Endometrium (tissue), 2 donors: ENCODE results near the gene BNC2.
"Not testable (repeated sequence)": the region's sequence is repeated elsewhere in the genome, so short reads cannot be mapped to it uniquely, and the experiment has no call there.

Experiments
- FAIRE-seq: peaks from 2 replicates; lab custom pipeline; 2012; peaks lifted over from hg19 to GRCh38; lab: Jason Lieb, UNC
- donor health status: control.
- donor health status: control.

Gene BNC2

DNA sequence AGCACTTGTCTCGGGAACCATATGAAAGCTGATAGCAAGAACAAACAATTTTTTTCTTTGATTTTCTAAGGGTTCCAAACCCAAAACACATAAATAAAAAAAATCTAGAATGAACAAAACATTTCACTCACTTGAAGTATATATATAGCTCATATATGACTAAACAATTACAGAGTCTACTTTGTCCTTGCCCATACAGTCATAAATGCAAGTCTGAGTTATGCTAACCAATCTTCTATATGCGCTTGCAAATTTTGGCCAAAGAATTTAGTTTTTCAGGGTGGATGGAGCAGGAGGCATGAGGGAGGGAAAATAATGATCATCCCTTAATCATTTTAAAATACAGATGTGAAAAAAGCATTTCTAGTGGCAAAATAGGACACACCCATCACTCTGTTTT lies 370.1 kb downstream of the BNC2 start:
- FAIRE-seq: no peak

DNA sequence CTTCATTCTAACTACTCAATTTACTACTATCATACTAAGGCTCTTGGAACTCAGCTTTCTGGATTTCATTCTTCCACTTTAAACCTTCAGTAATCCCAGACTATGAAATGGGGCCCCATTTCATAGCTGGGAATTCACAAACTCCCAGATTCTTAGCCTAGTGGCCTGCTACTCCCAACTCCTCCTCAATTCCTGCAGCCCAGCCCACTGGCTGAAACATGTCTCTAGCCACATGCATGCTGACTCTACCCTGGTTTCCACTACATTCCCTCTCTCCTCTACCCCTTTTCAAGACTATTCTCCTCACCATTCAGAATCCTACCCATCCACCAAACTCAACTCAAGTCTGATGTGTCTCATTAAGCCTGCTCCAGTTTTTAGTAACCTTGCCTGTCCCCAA lies 370.6 kb downstream of the BNC2 start:
- FAIRE-seq: no peak

DNA sequence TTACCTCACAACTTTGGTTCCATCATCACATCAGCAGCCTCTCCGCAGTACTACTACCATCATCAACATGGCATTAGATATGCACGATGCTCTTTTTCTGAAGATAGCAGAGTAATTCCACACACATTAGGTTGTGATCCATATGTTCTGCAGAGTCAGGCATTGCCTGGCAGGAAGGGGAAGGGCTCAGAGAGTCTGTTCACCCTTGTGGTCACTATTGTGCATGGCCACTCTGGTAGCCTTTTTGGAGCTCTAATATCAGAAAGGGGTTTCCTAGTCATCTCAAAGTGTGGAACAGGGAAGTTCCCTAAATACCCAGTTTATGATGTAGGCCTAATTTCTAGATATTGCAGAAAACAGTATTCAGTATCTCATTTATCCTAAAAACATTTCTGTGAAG lies 373.6 kb downstream of the BNC2 start:
- FAIRE-seq: no peak

DNA sequence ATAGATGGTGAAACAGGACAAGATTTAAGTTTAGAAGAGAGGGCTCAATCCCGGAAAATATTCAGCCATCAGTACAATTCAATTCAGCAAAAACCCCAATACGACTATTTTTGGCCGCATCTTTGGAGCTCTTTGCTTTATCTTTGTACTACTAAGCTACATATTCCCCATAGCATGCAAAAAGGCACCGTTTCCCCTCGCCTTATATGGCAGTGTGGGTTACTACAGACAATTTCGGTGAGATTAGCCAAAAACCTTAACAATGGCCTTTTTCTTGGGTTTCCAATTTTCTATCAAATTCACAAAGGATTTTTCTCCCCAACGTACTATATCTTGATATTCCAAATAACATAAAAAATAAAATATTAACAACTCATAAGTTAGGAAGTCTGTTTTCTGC lies 382.6 kb downstream of the BNC2 start:
- no peak for FAIRE-seq

DNA sequence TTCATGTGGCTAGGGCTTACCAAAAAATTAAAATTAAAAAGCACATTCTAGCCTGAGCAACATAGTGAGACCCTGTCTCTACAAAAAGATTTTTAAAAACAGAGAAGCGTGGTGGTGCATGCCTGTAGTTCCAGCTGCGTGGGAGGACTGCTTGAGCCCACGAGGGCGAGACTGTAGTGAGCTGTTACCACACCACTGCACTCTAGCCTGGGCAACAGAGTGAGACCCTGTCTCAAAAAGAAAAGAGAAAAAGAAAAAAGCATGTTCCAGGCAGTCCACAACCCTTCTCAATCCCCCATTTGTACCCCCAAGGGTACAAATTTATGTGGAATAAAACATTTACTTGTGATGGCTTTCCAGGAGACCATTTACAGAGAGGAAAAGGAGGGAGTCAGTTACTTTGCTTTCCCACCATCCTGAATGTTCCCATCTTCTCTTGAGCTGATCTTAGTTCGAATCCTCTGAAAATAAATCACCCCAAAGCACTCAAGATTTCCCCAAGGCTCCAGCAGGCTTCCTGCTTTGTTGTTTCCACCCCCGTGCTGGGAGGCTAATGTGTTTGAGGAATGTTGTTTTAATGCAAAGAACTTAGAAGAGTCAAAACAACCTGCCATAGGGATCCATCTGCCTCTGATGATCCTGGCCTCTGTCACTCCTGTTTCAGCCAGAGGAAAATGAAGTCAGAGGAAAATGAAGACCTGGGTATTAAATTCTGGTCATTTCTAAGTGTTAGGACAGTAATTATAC lies 384.7 kb downstream of the BNC2 start:
- FAIRE-seq: no peak

DNA sequence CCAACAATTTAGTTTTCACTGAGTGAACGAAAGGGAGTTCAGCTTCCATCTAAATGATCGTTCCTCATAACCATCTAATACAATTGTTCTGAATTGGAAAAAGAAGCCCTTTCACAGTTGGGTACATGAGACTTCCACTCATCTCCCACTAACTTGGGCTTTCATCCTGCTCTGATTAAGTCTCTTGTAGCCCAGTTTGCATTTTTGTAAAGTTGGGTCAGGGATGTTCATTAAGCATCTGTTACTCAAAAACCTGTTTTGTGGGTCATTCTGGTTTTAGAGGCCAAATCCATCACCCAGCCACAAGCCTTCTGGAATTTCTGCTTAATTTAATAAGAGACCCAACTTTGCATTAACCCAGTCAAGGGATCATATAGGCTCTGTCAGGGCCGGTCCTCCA lies 385.3 kb downstream of the BNC2 start:
- no peak for FAIRE-seq

DNA sequence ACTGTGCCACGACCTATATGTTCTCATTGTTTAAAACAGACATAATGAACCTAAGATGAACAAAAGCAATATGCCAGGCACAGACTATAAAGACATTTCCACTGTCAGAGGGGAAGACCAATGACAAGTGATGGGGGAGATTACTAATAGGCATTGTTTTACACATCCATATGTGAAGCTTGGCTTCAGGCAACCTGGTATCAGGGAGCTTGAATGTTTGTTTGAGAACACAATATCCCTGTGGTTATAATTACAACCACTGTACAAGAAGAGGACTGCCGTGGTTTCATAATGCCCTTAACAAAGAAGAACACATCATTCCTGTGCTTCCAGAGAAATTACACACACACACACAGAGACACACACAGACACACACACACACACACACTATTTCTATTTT lies 385.7 kb downstream of the BNC2 start:
- FAIRE-seq: no peak

DNA sequence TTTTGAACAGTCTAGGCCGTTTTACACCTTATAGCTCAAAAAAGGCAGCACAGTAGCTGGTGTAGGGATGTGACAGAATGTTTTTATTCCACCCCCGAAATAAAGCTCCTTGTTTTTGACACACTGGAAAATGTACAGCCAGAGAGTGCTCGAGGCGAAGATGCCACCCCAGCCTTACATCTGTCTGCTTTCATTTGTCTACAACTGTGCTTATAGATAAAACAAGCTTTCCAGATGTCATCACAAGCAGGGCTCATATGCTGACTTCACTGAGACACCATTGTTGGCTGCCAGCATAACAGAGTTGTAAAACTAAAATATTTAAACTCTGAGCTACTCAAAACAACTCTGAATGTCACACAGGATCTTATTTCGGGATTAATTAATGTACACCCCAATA lies 386.3 kb downstream of the BNC2 start:
- no peak for FAIRE-seq

DNA sequence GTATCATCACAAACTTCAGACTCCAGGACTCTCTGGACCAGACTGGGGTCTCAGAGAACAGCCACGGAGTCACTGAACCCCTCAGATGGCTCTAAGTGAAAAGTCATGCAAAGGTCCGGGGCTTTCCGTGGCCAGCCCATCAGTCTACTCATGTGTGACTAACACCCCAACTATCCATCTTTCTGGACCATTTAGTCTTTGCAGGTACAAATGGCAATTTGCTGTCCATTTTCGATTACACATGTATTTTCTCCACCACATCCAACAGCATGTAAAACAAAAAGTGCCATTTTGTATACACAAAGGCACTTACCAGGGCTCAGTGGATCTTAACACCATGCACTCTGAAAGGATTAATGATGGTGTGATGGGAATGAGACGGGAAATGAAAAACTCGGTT lies 387.7 kb downstream of the BNC2 start:
- FAIRE-seq: no peak

DNA sequence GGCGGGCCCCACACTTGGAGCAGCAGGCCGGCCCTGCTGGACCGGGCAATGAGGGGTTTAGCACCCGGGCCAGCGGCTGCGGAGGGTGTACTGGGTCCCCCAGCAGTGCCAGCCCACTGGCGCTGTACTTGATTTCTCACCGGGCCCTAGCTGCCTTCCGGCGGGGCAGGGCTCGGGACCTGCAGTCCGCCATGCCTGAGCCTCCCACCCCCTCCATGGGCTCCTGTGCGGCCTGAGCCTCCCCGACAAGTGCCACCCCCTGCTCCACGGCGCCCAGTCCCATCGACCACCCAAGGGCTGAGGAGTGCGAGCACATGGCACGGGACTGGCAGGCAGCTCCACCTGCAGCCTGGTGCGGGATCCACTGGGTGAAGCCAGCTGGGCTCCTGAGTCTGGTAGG lies 389.9 kb downstream of the BNC2 start:
- FAIRE-seq: not testable (repeated sequence)

DNA sequence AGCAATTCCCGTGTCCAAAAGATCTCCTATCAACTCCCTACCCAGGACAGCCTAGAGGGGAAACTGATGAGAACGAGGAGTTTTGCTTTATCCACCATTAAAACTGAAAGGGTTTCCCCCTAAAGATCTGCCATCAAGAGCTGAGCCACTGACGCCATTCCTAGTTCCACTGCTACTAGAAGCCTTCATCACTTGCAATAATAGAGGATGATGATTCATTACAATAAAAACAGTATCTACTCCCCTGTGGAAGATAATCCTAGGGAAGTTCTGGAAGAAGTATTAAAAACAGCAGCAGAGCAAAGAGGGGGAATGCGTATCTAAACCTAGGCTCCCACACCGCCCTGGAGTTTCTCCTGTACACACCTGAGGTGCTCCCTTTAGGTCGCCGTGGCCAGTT lies 394.5 kb downstream of the BNC2 start:
- no peak for FAIRE-seq

DNA sequence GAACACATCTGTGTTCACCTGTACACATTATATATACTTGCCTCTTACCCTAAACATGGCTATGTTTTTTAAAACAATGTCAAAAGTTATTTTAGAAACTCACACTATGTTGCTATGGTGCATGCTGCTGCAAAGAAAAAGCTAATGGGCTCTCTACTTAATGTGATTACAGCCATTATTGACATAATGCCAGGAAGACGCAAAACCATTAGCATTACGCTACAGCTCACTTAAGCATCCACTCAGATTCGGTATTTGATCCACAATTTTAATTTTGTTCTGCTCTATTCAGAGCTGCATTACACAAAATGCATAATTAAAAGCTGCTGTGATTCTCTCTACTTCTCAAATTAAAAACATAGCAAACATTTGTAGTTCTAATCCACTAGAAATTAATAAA lies 395.2 kb downstream of the BNC2 start:
- FAIRE-seq: no peak

DNA sequence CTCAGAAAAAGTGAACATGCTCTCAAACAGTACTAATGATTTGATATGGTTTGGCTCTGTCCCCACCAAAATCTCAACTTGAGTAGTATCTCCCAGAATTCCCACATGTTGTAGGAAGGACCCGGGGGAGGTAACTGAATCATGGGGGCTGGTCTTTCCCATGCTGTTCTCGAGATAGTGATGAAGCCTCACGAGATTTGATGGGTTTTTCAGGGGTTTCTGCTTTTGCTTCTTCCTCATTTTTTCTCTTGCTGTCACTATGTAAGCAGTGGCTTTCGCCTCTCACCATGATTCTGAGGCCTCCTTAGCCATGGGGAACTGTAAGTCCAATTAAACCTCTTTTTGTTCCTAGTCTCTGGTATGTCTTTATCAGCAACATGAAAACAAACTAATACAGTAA lies 401.3 kb downstream of the BNC2 start:
- no peak for FAIRE-seq

DNA sequence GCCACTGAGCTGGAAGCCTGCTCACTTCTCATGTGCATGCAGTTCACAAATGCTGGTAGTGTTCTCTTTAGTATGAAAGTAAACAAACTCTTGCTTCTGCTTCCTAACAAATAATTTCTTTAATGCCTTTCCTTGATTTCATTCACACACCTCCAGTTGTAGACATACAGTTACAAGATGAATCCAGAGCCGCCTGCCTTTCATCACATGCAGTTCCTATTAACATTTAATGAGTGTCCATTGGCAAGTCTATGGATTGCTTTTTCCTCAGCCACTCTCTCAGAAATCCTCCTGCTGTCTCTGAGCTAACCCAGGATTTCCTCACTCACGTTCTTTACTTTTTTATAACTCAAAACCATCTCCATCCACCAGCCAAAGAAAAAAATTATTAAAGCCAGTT lies 408.6 kb downstream of the BNC2 start:
- FAIRE-seq: no peak

DNA sequence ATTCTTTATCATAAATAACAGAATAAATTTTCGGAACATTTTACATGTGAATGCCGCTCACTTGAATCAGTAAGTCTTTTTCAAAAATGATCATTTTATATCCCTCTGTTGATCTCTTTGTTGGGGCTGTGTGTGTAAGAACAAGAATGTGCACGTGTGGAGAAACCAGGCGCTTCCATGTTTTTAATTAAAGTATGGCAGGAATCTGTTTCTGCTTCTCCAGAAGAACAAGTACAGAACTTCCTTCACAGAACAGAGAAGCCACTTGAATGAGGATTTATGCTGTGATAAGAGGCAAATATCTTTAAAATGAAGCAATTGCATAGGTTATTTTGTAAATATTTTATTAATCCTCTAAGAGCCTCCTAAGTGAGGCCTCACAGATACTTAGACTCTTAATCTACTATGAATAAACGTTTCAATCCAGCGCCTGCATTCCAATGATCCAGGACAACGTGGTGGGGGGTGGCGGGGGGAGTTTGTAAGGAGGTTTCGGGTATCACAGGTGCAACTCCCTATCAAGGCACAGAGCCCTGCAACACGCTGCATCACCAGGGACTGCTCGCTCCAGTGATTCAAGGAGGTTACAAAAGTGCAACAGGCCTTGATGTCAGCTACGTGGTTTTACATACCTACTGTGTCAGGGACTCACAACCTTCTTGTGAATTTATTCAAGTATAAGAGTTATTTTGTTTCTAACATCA lies 409.2 kb downstream of the BNC2 start:
- FAIRE-seq: no peak

DNA sequence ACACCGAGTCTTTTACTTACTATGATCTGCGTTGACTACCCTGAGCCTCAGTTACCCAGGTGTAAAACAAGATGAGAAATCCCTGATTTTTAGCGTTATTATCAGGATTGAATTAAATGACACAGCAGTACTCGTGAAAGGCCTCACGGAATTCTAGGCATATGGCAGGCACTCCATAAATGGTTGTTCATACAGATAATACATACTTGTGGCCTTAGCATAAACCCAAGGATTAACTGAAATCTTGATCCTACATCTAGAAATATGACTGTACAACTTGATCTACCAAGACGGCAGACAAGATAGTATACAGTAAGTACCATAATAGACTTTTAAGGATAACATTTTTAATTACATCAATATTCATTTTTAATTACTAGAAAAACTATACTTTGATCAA lies 409.8 kb downstream of the BNC2 start:
- FAIRE-seq: no peak

DNA sequence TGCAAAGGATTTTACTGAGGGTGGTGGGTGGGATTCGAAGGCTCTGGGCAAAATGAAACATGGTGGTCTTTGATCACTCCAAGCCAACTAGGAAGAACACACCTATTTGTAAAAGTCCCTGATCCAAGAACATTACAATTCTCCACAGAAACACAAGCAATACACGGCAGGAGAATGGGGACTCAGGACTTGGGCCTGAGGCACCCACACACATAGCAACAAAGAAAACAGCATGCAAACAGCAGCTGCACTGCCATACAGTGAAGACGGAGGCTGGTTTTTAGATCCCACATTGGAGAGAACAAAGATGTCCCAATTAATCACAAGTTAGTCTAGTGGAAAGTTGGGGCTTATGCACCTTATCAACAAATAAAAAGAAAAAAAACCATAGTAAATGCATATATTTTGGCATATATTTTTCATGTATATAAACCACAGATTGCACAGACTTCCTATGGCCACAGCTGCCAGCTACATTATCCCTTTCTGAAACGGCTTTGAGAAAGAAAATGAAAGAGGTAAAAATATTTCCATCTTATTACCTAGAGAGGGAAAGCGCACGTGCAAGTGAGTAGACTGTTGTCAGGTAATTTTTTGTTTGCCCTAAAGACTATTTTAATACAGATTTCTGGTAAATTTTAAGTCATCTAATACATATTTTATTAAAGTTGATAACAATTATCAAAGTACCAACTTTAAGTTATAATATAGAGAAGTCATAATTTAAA lies 410.9 kb downstream of the BNC2 start:
- no peak for FAIRE-seq

DNA sequence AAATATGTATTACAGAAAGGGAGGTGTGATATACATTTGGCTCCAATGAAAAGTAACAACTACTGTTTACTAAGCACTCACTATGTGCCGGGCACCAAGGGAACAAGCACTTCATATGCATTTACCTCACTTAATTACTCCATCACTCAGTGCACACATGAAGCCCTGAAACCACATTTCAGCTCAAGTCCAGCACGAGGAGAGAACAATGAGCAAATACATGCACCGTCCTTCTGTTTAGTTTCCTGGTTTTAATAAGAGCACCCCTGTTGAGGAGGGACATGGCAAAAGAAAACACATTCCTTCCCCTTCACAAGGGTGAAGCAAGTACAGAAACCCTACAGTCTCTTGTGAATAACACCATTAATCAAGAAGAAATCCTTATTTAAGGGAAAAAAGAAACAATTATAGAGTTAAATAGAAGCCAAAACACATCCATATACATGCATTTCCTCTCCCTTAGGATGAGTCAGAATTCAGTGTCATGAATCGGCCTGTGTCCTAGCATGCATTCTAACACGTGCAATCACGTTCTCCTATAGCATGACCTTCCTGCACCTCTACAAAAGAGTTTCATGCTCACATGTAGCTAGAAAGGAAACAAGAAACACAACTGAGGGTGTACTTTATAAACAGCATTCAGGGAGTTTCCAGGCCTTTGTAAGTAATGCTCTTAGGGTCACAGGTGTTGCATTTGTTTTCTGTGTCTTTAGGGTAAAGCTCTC lies 411.6 kb downstream of the BNC2 start:
- no peak for FAIRE-seq

DNA sequence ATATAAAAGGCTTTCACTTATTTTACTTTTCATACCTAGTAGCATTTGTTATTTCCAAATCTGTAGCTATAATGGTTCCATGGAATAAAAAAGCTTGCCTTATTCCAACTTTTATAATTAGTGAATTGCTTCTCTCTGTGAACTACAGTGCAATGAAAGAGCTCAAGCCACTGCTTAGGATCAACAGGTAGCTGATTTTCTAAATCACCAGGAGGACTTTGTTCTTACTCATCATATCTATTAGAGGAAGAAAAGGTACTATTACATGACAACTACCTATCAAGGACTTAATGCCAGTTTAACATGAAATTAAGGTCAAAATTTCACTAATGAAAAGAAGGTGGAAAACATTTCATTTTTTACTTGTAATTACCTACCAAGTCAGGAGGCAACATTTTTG lies 414.6 kb downstream of the BNC2 start:
- no peak for FAIRE-seq

DNA sequence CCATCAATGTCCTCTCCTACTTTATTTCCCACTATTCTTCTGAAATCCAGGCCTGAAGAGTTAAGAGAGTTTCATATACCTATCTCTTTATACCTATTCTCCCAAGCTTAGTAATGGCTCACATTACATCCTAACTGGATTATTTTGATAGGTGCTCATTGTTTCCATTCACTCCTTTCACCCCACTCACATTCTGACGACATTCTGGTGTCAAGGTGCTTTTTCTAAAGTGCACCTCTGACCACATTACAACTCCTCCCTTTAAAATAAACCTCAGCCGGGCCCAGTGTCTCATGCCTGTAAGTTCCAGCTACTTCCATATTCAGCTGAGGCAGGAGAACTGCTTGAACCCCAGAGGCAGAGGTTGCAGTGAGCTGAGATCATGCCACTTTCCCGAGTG lies 417.1 kb downstream of the BNC2 start:
- no peak for FAIRE-seq

DNA sequence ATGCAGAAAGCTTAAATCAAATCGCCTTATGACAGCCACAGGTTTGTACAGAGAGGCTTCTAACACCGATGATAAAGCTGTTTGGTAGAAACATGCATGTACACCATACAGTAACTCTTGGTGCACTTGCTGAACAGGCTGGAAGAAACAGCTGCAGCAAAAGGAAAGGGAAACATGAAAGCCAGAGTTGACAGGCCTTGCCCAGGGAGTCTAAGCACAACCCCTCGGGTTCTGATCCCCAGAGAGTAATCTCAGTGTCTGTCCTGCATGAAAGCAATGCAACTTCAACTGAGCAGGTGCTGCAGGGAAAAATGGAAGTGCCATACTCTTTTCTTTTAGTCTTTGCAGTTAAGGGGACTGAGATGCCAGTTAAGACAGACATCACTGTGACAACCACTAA lies 419.9 kb downstream of the BNC2 start:
- no peak for FAIRE-seq

DNA sequence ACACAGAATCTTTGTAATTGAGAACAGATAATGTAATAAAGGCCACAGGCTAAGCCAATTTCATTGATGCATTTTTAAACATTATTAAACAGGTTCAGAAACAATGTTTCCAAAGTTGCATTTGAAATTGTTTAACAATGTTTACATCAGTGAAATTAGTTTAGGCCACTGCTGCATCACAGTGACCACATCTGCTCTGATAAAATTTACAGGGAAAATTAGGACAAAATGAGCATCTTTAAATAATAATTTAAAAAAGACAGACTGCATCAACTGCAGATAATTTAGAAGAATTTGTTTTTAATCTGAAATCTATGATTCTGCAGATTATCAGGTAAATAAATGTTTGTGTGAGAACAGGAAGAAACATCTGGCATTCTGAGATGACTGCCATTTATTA lies 420.4 kb downstream of the BNC2 start:
- no peak for FAIRE-seq
